HG03135 (cell line): ENCODE data around the gene CNOT4.
"Not testable (repeated sequence)": the region's sequence is repeated elsewhere in the genome, so short reads cannot be mapped to it uniquely, and the experiment has no call there.

Experiments
- ATAC-seq: cut with Tn5 transposase; IDR thresholded peaks from one replicate; pipeline ENCODE4 v1.9.1; 2021; ENCODE audit warnings: mild to moderate bottlenecking, moderate library complexity; ENCODE audit not compliant: unreplicated experiment

The CNOT4 gene

DNA sequence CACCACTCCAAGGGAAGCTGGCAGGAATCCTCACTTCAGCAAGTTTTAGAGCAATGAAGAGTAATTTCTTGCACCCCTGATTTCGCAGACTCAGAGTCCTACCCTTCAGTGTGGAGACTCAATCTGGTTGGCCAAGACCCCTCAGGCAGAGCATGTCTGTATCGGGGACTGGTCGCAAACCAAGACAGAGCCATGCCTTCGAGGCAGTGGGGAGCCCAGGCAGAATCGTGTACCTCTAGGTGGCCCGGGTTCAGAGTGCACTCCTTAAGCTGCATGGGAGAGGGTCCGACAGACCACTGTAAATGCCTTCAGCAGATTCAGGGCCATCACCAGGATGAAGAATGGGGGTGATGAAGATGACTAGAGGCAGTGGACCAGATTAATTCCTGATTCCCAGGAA is 181.4 kb downstream of the CNOT4 start:
- no peak for ATAC-seq

DNA sequence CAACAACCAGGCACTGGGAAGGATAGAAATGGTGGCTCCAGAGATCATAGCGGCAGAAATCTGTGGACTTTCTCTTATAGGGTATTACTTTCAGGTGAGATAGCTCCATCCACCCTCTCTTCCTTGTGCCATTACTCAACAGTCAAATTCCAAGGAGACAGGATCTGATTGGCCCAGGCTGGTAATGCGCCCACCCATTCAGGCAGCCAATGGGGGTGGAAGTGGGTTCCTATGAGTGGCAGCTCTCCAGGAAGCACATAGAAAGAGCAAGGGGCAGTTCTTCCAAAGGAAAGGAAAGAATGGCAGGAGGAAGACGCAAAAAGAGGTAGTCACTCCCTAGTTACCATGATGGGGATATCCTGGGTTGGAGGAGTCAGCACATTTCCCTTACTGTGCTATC is 181.8 kb downstream of the CNOT4 start:
- no peak for ATAC-seq

DNA sequence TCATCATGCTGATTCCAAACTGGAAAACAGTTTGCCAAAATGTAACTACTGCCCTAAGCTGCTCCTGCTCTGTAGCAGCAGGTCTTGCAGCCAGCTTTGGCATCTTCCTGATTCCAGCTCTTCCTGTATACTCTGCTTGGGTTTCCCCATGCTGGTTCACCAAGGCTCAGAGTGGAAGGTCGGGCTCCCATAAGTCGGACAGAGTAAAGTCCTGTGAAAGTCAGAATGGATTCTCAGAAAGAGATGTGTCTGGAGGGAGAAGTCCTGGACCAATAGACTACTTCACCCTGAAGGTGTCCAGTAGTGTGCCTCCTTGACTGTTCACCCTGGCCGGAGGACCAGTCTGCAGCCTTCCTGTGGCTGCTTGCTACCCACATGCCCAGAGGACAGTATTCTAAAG is 182.4 kb downstream of the CNOT4 start:
- ATAC-seq, result no peak

DNA sequence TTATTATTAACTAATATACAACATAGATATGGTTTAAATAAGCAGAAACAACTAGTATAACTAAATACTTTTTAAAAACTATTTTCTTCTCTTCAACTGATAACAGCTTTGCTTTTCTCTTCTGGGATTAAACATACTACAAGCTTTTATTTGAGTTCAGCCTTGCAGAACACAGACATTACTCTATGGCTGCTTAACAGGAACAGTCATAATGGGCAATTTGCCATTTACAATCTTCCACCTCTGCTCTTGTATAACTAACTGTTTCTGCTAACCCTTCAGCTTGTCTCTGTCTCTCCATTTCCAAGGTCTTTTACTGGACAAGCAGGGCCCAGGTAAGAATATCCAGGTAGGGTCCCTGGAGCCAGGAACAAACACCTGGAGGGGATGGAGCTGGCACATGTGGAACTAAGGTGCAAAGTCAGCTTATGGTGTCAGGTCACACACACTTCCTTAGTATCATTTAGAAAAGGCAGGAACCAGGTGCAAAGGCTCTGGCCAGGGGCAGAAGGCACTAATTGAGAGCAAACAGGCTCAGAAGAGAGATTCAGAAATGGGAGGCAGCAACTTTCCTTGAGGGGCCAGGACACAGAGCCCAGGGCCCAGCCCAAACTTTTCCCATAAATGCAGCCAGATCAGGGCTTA is 183.1 kb downstream of the CNOT4 start:
- no peak for ATAC-seq

DNA sequence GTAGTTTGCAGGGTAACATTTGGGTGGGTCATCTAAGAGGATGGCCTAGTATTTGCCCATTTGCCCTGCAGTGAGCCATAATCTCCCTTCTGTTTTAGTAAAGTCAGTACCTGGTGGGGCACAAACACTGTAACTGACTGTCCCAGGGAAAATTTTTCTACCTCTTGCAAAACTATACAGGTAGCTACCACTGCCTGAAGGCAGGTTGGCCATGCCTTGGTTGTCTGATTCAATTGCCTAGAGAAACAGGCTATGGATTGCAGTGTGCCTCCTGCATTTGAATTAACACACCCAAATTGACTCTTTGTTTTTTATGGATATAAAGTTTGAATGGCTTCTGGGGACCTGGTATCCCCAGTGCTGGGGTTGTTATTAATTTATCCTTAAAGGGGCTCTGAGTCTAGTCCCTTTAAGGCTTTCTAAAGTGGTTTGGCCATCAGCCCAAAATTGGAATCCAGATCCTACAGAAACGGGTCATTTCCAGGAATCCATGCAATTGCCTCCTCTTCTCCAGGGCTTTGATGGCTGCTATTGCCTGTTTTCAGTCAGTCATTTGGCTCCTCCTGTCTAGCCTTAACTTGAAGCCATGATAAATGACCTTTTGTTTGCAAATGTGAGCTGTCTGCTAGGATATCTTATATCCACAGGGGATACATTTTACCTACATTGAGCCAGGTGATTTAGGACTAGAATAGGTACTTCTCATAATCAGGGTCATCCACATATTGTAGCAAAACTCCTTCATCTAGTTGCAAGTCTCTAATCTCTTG is 187.1 kb downstream of the CNOT4 start:
- no peak for ATAC-seq

DNA sequence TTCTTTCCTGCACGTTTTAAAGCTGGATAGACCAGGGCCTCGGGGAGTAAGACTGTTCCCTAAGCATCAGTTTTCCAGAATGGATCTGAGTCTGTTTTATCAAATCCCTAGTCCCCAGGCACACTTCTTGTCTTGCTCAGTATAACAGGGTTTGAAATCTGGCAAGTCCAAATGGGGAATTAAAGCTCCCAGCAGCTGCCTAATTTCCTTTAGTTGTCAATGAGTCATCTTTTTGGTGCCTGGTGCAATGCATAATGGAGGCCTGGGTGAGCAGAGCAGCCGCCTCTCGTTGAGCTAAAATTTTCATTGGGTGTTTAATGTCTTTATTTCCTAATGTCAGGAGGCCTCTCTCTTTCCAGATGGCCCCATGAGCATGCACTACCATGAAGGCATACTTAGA is 188.3 kb downstream of the CNOT4 start:
- no peak for ATAC-seq

DNA sequence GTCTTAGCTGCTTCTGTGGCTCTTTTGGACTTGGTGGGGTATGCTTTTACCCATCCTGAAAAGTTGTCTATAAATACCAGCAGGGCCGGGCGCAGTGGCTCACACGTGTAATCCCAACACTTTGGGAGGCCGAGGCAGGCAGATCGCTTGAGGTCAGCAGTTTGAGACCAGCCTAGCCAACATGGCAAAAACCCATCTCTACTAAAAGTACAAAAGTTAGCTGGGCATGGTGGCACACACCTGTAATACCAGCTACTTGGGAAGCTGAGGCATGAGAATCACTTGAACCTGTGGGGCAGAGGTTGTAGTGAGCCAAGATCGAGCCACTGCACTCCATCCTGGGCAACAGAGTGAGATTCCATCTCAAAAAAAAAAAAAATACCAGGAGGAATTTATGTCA is 188.9 kb downstream of the CNOT4 start:
- ATAC-seq, result not testable (repeated sequence)

DNA sequence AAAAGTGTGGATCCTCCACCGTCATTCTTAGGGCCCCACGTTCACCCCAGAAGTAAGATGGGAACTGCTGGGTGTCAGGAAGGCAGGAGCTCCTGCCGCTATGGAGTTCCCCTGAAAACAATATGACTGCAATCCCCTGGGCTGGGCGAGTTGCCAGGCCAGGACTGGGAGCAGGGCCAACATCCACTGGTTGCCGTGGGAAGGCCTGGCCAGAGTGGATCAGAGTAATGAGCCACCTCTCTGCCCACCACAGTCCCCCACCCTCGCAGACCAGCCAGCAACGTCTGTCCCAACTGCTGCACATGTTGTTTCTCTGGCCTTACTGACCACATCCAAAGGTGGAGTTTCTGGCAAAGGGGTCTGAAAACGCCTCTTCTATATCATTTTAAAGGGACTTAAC is 189.6 kb downstream of the CNOT4 start:
- ATAC-seq, result no peak

DNA sequence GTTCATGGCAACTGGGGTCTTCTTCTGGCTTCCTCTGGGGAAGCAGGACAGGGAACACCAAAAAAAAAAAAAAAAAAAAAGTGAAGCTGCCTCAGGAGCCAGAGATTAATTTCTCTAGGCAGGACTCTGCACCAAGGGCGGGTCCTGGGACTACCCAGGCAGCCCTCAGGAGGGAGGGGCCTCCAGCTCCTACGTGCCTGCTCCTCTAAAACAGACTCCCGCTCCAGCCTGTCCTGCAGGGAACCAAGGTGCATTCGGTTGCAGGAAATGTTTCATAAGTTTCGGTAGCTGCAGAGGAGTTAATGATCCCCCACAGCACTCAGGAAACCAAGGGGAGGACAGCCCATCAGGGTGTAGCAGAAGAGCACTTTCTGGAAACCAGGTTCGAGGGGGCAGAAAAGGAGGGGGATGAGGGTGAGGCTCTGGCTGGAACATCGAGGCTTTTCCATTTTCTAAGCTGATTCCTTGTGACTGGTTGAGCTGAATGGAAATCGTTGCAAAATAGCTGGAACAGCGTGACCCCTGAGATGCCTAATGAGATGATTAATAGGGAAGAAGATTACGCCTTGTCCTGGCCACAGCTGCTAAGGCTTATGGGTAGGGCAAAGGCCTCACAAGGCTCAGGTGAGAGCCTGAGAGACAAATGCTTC is 192.1 kb downstream of the CNOT4 start:
- ATAC-seq, result no peak

DNA sequence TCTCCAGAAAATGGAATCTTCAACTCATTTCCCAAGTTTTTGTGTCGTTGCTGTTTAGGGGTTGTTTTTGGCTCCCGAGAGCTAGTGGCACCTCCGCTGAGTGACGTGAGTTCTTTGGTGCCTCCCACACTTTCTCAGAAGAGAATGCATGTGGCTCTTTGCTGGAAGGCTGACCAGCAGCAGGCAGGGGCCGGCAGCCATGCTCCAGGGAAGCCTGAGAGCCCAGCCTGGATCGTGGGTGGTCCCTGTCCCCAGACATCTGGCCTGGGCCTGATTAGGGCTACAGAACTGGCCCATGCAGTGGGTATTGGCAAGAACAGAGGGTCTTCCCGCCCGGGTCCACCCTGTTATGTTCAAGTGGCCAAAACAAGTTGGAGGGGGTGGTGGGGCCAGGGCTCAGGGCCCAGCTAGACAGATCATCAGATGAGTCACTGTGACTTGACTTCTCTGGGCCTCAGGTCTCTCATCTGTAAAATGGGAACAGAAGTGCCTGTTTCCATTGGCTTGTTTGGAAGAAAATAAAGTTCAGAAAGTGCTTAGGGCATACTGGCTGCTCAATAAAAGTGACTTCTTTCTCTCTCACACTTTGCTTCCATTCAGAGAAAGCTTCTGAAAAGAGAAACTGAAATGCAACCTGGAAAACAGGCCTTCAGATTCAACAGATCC is 193.1 kb downstream of the CNOT4 start:
- no peak for ATAC-seq

DNA sequence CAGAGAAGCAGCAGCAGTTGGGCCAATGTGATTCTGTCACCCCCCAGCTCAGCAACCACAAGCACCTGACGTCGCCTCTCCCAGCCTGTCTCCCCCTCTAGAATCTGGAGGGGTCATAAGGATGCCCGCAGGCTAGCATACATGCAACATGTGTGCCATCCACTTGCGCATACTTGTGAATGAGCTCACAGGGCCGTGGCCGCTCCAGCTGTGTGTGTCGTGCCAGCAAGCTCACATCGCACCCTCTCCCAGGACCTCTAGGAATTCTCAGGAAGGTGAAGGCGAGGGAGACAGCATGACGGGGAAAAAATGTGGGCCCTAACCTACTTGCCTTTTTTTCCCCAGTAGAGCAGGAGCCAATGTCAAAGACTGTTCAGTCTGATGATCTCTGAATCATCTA is 195.9 kb downstream of the CNOT4 start:
- no peak for ATAC-seq
